GM03348 (cell line): Measurements from ENCODE around the gene KCNRG.
A peak's percentile ranks its signal among the peaks of the same experiment; 100 is the strongest.
"Not testable (repeated sequence)": the region's sequence is repeated elsewhere in the genome, so short reads cannot be mapped to it uniquely, and the experiment has no call there.

Experiments used
- DNase-seq: peaks from one replicate; pipeline ENCODE4 v3.0.0; 2012; ENCODE audit warnings: low spot score

KCNRG gene, protein sequence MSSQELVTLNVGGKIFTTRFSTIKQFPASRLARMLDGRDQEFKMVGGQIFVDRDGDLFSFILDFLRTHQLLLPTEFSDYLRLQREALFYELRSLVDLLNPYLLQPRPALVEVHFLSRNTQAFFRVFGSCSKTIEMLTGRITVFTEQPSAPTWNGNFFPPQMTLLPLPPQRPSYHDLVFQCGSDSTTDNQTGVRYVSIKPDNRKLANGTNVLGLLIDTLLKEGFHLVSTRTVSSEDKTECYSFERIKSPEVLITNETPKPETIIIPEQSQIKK

GRCh38 chr13:50015258-50015657 is at the start of gene KCNRG:
Gene KCNRG, plus strand, starts transcription at chr13:50015444. Its CDS starts 50 bp downstream, at chr13:50015494.
- DNase-seq: no peak

DNA sequence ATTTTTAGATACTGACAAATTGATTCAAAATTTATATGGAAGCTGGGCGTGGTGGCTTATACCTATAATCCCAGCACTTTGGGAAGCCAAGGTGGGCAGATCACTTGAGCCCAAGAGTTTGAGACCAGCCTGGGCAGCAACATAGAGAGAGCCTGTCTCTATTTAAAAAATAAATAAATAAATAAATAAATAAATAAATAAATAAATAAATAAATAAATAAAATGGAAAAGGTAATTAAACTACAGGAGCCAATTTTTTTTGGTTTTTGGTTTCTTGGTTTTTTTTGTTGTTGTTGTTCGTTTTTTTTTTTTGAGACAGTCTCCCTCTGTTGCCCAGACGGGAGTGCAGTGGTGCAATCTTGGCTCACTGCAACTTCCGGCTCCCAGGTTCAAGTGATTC is 47.8 kb upstream of the KCNRG start:
- DNase-seq: no peak

GRCh38 chr13:49972709-49973108 is 42.5 kb upstream of the KCNRG start:
- no peak for DNase-seq

DNA sequence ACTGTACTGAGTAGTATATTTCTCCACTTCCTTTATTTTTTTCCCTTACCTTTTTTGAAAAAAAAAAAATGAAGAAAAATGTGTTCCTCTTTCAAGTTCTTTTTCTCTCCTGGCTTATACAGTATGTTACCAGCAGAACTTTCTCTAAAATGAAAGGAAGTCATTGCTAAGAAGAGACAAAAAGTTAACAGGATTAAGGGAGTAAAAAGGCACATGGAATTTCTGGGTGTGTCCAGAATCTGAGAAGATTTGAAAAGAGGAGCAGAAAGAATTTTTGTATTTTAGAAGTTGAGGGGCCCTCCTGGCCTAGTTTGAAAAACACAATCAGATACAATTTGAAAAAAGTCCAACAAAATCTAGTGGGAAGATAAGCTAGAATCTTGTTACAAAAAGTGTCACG is 39.4 kb upstream of the KCNRG start:
- no peak for DNase-seq

GRCh38 chr13:49976314-49977258 is 38.7 kb upstream of the KCNRG start:
- DNase-seq: peak; percentile 74

DNA sequence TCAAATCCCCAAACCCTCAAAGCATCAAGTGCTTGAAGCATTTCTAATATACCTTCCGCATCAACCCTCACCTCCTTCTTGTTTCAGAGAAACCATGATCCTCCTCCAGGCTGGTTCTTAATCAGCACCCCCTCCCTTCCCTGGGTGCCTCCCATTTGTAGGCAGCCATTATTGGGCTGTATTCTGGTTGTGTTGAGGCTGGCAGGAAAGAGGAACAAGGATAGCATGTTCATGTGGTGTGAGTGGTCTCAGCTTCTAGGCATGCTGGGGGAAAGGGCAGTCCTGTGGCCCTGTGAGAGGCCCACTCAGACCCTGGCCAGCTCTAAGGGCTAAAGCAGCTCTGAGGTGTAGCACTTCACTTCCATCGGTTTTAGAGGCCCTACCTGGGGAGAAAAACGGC is 37.3 kb upstream of the KCNRG start:
- no peak for DNase-seq

DNA sequence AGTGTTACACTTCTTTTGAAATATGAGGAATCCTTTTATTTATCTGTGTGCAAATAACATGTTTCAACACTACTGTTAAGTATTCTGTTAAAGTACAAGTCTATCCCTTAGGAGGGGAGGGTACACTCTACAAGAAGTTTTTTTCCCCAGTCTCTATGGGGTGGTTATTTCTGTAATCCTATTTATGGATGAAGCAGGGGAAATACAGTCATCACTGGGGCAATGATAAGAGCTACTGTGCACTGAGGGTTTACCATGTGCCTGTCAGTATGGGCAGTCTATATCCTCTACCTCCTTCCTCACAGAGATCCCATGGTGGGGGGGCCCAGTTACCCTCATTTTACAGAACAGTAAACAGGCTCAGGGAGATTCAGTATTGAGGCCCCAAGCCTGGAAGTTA is 35.0 kb upstream of the KCNRG start:
- DNase-seq: no peak

GRCh38 chr13:49985129-49985528 is 30.1 kb upstream of the KCNRG start:
- no peak for DNase-seq

GRCh38 chr13:49986471-49986870 is 28.8 kb upstream of the KCNRG start:
- DNase-seq: no peak

GRCh38 chr13:49990612-49991011 is 24.6 kb upstream of the KCNRG start:
- not testable (repeated sequence) for DNase-seq

DNA sequence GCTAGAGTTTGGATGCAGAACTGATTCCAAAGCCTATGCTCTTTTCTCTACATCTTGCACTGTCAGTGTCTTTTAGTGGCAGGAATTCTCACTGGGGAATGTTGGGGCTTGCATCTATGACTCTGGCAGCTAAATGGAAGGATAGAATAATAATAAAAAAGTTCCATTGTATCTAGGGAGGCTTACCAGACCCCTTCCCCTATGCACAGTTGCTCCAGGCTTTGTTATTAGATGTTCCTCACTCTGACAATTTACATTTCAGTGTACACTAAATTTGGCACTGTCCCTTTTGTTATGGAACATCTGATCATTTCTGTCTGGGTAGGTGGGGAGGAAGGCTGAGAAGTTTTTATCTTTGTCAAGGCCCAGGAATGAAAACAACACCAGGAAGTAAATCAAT is 22.1 kb upstream of the KCNRG start:
- DNase-seq: no peak

DNA sequence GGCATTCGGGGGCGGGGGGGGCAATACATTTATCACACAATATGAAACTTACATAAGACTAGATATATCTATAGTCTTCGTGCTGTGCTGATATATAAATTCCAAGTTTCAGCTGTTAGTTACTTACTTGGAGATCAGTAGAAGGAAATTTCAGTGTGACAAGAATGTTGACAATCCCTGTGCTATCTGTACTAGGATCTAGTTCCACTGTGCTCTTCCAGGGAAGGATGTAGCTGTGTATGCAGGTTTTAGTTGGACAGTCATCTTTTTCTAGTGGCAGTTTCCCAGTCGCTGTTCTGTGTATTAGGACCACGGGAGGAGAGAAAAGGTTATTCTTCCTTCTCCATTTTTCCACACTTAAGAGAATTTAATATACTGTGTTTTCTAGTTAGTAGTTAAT is 21.6 kb upstream of the KCNRG start:
- DNase-seq: no peak

GRCh38 chr13:49995625-49996101 is 19.6 kb upstream of the KCNRG start:
- no peak for DNase-seq

DNA sequence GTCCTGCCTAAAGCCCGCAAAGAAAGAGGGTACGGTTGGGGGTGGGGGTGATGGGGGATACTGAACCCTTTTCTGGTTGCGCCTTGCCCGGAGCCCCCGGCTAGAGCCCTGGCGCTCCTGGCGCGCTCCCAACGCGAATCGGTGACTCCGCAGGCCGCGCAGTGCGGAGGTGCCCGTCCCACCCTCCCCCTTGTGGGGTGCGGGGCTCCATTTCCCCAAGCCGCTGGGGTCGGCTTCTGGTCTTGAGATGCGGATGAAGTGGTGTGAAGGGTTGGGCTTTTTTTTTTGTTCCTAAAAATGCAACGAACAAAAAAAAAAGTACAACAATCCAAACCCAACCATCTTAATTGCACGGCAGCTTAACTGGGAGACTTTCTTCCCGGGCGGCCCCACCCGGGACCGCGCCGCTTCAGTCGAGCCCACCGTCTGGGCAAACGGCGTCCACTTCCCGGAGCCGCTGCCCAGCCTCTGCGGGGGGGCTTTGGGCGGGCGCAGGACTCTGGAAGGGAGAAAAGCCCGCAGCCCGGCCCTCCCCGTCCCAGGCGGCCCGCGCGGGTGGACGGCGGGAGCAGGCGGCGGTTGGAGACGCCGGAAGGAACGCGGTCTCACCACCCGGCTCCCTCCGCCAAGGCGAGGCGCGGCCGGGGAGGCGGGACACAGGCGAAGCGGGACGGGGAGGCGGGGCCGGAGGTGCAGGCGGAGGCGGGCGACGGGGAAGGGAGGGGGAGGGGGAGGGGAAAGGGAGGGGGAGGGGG is 18.9 kb upstream of the KCNRG start:
- DNase-seq: peak; percentile 97

DNA sequence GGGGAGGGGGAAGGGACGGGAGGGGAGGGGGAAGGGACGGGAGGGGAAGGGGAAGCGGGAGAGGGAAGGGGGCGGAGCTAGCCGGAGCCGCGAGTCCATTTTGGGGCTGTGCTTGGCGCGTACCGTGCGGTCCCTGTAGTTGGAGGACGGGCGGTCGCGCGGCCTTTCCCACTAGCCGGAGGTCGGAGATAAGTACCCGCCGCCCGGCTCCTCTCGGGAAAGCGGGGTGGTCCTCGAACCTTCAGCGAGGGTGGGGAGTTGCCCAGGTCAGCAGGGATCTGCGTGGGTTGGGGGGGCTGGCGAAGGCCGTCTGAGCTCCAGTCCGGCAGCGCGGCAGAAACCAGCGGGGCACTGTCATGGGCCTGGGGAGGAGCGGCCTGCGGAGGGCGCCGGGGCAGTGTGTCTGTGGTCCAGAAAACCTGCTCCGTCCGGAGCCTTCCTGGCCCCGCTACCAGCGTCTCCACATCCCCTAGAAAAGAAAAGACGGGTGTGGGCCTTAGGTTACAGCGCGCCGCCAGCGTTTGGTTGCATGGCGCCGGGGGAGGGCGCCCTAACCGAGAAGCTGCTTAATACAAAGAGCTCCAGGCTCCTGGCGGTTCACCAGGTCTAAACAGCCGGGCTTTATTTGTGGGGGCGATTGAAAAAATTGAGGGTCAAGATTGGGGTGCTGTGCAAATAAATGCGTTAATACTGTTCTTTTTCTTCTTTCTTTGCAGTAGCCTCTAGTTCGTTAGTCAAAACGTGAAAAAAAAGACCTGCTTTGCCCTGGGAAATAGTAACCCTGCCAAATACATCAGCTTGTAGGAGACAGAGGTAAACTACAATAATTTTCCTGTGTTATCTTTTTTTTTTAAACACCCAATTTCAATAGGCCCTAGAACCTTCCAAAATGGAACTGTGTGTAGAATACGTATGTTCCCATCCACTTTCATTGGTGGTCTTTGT is 18.0 kb upstream of the KCNRG start, which contains the start of gene TRIM13:
TRIM13 (plus strand) TSS at position 92 of the 945 bp plus-strand sequence. CDS start 14,899 bp downstream, outside the sequence.
- peak; percentile 85 for DNase-seq

GRCh38 chr13:49997955-49998354 is 17.3 kb upstream of the KCNRG start:
- no peak for DNase-seq

- no peak for DNase-seq
Measured at GRCh38 chr13:49998714-49999624, 16.3 kb upstream of the KCNRG start.

DNA sequence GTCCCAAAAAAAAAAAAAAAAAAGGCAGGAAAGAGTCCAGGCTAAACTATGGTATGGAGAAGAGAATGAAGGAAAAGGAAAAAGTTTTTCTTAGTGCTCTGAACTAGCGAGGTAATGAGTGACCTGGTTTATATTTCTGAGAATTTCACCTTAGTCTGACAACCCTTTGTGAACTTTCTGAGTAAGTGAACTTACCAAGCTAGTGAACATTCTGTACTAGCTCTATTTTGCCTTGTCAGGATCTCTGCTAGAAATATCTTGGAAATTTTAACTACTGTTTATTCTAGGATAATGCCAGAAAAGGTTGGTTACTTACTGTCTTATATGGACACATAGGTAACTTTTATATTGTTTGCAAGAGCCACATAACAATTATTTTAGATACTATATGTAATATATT is 14.0 kb upstream of the KCNRG start:
- DNase-seq: no peak

- peak; percentile 11 for DNase-seq
Measured at GRCh38 chr13:50006426-50007135, 8.7 kb upstream of the KCNRG start.
